H1 (cell line): ENCODE measurements around the gene APBB1. TPM values are rescaled to one million over a fixed set of nuclear protein-coding genes. Genes with fewer than 3 reads are reported as not detected.

Experiments used
- CTCF ChIA-PET: fragments of 300-600 bp; sonication (Branson Sonifier 250); formaldehyde crosslinking; loops from one replicate; lab custom pipeline; 2021; ENCODE audit not compliant: partially characterized antibody; lab: Charles Lee
- POLR2A ChIA-PET: fragments of 300-600 bp; sonication (Branson Sonifier 250); formaldehyde crosslinking; loops from one replicate; lab custom pipeline; 2021; ENCODE audit warnings: inconsistent platforms; ENCODE audit not compliant: partially characterized antibody; lab: Charles Lee
- DNase-seq, 2 experiments: peaks; one replicate each; pipeline versions ENCODE4 v3.0.0 to v3.0.0-alpha.2; 2010 to 2022; ENCODE audit warnings: low spot score in 2 of 2, low read depth in 1 of 2, mixed read lengths in 1 of 2
- FAIRE-seq: peaks from 2 replicates; lab custom pipeline; 2011; peaks lifted over from hg19 to GRCh38; lab: Jason Lieb, UNC
- H2AFZ ChIP-seq: 2 replicates; pipeline ENCODE4 v1.8.1; 2012; ENCODE audit warnings: low read length, inconsistent platforms
- H2AK5ac ChIP-seq: 2 replicates; pipeline ENCODE4 v1.6.1; 2013; ENCODE audit warnings: low read depth, low read length
- H2BK120ac ChIP-seq: replicated peaks from 2 replicates; pipeline ENCODE3; 2013; ENCODE audit warnings: low read depth, low read length, inconsistent platforms
- H2BK12ac ChIP-seq: 2 replicates; pipeline ENCODE4 v1.6.1; 2013; ENCODE audit warnings: low read depth, low read length
- H2BK15ac ChIP-seq: 2 replicates; pipeline ENCODE4 v1.6.1; 2013; ENCODE audit warnings: low read length
- H2BK20ac ChIP-seq: 2 replicates; pipeline ENCODE4 v1.6.1; 2013; ENCODE audit warnings: low read length
- H2BK5ac ChIP-seq: 2 replicates; pipeline ENCODE4 v1.6.1; 2013; ENCODE audit warnings: low read depth, low read length
- H3K14ac ChIP-seq: 2 replicates; pipeline ENCODE4 v1.6.1; 2013; ENCODE audit warnings: inconsistent platforms; ENCODE audit not compliant: insufficient read length
- H3K18ac ChIP-seq: 2 replicates; pipeline ENCODE4 v1.6.1; 2013; ENCODE audit warnings: low read length; ENCODE audit errors: extremely low read depth
- H3K23ac ChIP-seq: 2 replicates; pipeline ENCODE4 v1.6.1; 2013; ENCODE audit warnings: inconsistent platforms; ENCODE audit not compliant: insufficient read length
- H3K23me2 ChIP-seq: 2 replicates; pipeline ENCODE4 v1.6.1; 2013; ENCODE audit warnings: low read depth, low read length
- H3K27ac ChIP-seq: 2 replicates; pipeline ENCODE4 v1.6.1; 2011; ENCODE audit warnings: low read depth, low read length, inconsistent platforms
- H3K27me3 ChIP-seq, 4 experiments: replicated peaks in 1 of 4; 1 replicate in 1 of 4; 2 replicates in 3 of 4; pipeline versions ENCODE4 v1.6.1 to v1.8.1; 2011 to 2013; ENCODE audit warnings: low read length in 3 of 4, mild to moderate bottlenecking in 3 of 4, inconsistent platforms in 2 of 4, mixed read lengths in 2 of 4, moderate library complexity in 1 of 4; ENCODE audit not compliant: control insufficient read depth in 3 of 4, insufficient read depth in 3 of 4; ENCODE audit errors: extremely low read depth in 1 of 4
- H3K36me3 ChIP-seq, 4 experiments: 2 replicates each; pipeline versions ENCODE4 v1.6.1 to v1.8.1; 2011 to 2013; ENCODE audit warnings: mild to moderate bottlenecking in 4 of 4, low read length in 3 of 4, moderate library complexity in 2 of 4, control low read depth in 1 of 4, inconsistent platforms in 1 of 4; ENCODE audit not compliant: insufficient read depth in 4 of 4, control insufficient read depth in 2 of 4
- H3K4ac ChIP-seq: replicated peaks from 2 replicates; pipeline ENCODE3; 2013; ENCODE audit warnings: low read length, low read depth, mixed read lengths, inconsistent platforms; ENCODE audit not compliant: insufficient read length
- H3K4me1 ChIP-seq, 4 experiments: replicated peaks in 1 of 4; 1 replicate in 1 of 4; 2 replicates in 3 of 4; pipeline versions ENCODE4 v1.6.1 to v1.8.1; 2011 to 2013; ENCODE audit warnings: low read length in 3 of 4, inconsistent platforms in 2 of 4, mixed read lengths in 1 of 4; ENCODE audit not compliant: insufficient read depth in 4 of 4, control insufficient read depth in 3 of 4
- H3K4me2 ChIP-seq, 2 experiments: 2 replicates each; pipeline versions ENCODE4 v1.6.1 to v1.8.1; 2011 to 2013; ENCODE audit warnings: low read depth in 2 of 2, low read length in 2 of 2, control low read depth in 1 of 2, inconsistent platforms in 1 of 2, mild to moderate bottlenecking in 1 of 2; ENCODE audit not compliant: insufficient read depth in 1 of 2
- H3K4me3 ChIP-seq, 4 experiments: fragments of 200-600, 300-600 bp in 1 of 4; sonication (generic), shearing (Covaris generic), sonication (Bioruptor Twin) in 1 of 4; 2 replicates each; pipeline versions ENCODE4 v1.5.1 to v1.8.1; 2011 to 2016; ENCODE audit warnings: low read length in 4 of 4, low read depth in 3 of 4, control low read depth in 2 of 4, inconsistent platforms in 2 of 4, mild to moderate bottlenecking in 2 of 4, mixed read lengths in 1 of 4, moderate library complexity in 1 of 4; ENCODE audit not compliant: insufficient read depth in 2 of 4; ENCODE audit errors: extremely low read depth in 1 of 4
- H3K56ac ChIP-seq: replicated peaks from 2 replicates; pipeline ENCODE3; 2013; ENCODE audit warnings: low read depth, mild to moderate bottlenecking, mixed read lengths, low read length, inconsistent platforms; ENCODE audit not compliant: insufficient read length
- H3K79me1 ChIP-seq: 2 replicates; pipeline ENCODE4 v1.6.1; 2013; ENCODE audit warnings: low read depth, low read length, control low read depth
- H3K79me2 ChIP-seq, 2 experiments: 2 replicates each; pipeline versions ENCODE4 v1.6.1 to v1.8.1; 2012 to 2013; ENCODE audit warnings: low read length in 2 of 2, mild to moderate bottlenecking in 2 of 2, inconsistent platforms in 1 of 2; ENCODE audit not compliant: insufficient read depth in 2 of 2, control insufficient read depth in 1 of 2
- H3K9ac ChIP-seq, 4 experiments: replicated peaks in 1 of 4; 1 replicate in 1 of 4; 2 replicates in 3 of 4; pipeline versions ENCODE4 v1.6.1 to v1.8.1; 2011 to 2013; ENCODE audit warnings: low read depth in 3 of 4, low read length in 3 of 4, control low read depth in 2 of 4, mild to moderate bottlenecking in 2 of 4, moderate library complexity in 2 of 4, inconsistent platforms in 1 of 4; ENCODE audit errors: extremely low read depth in 1 of 4
- H3K9me3 ChIP-seq, 2 experiments: 2 replicates each; pipeline versions ENCODE4 v1.6.1 to v1.8.1; 2012 to 2013; ENCODE audit warnings: mild to moderate bottlenecking in 2 of 2, moderate library complexity in 2 of 2, control low read depth in 1 of 2, inconsistent platforms in 1 of 2, low read depth in 1 of 2, low read length in 1 of 2, mixed read lengths in 1 of 2; ENCODE audit not compliant: insufficient read depth in 2 of 2
- H4K20me1 ChIP-seq, 2 experiments: replicated peaks in 1 of 2; 2 replicates each; pipeline versions ENCODE3 to v1.8.1; 2011 to 2013; ENCODE audit warnings: inconsistent platforms in 2 of 2, low read length in 2 of 2, mild to moderate bottlenecking in 1 of 2; ENCODE audit not compliant: insufficient read depth in 2 of 2, control insufficient read depth in 1 of 2
- H4K5ac ChIP-seq: 2 replicates; pipeline ENCODE4 v1.6.1; 2013; ENCODE audit warnings: low read length, low read depth, mixed read lengths, inconsistent platforms; ENCODE audit not compliant: insufficient read length
- H4K8ac ChIP-seq: 2 replicates; pipeline ENCODE4 v1.8.0; 2013; ENCODE audit warnings: mild to moderate bottlenecking, moderate library complexity, low read length, inconsistent platforms; ENCODE audit not compliant: insufficient read depth; ENCODE audit errors: extremely low read depth
- H4K91ac ChIP-seq: replicated peaks from 2 replicates; pipeline ENCODE3; 2013; ENCODE audit warnings: low read length, mixed read lengths, inconsistent platforms; ENCODE audit not compliant: insufficient read length
- RNF2 ChIP-seq: fragments of 200-900, 300-1000 bp; sonication (generic); IDR thresholded peaks from 2 replicates; pipeline ENCODE4 v1.7.1; 2016; ENCODE audit warnings: borderline replicate concordance, low read depth, mild to moderate bottlenecking, antibody characterized with exemption, low read length; ENCODE audit not compliant: poor library complexity, severe bottlenecking; ENCODE audit errors: missing control alignments
- SP4 ChIP-seq: IDR thresholded peaks from 2 replicates; pipeline ENCODE4 v1.6.1; 2012; ENCODE audit warnings: low read length, inconsistent platforms
- TAF1 ChIP-seq: IDR thresholded peaks from 2 replicates; pipeline ENCODE4 v1.6.1; 2011; ENCODE audit warnings: mild to moderate bottlenecking, low read depth, low read length
- ZNF274 ChIP-seq: IDR thresholded peaks from 2 replicates; pipeline ENCODE4 v1.7.0; 2012; ENCODE audit warnings: low read length, borderline replicate concordance; ENCODE audit errors: extremely low read depth
- WGBS, 2 experiments: shearing (Covaris generic) in 1 of 2; methylation state at CpG; one replicate each; pipeline versions ENCODE4 v1.1.6 to v1.1.7; 2013 to 2015; ENCODE audit warnings: low lambda C conversion rate in 2 of 2, mixed read lengths in 2 of 2, inconsistent platforms in 1 of 2, low coverage in 1 of 2, missing lambda C conversion rate in 1 of 2; ENCODE audit not compliant: insufficient replicate concordance in 2 of 2, insufficient coverage in 1 of 2, insufficient read length in 1 of 2; ENCODE audit errors: extremely low coverage in 1 of 2, missing lambda C conversion rate in 1 of 2; 5-methylcytosine and 5-hydroxymethylcytosine counted together
- polyA plus RNA-seq, 7 experiments: library from polyadenylated mRNA; depleted of rRNA in 3 of 7; stranded (reverse) in 5 of 7; unstranded in 2 of 7; fragments of >200 nt in 5 of 7; fragments of 200-250 nt in 2 of 7; gene quantifications; 1 replicate in 5 of 7; 2 replicates in 1 of 7; 4 replicates in 1 of 7; pipeline versions ENCODE4 v1.2.1 to v1.2.3, GENCODE V29; 2011 to 2013; ENCODE audit warnings: missing spikeins in 2 of 7, mixed read lengths in 2 of 7
- total RNA-seq: library from RNA; stranded (reverse); fragmentation: NEBNext Ultra II Directional; extraction: Animal tissue kit (Norgen Biotek cat#: 25700); gene quantifications from 2 replicates; pipeline ENCODE4 v1.2.1, GENCODE V29; 2021

Gene APBB1
- total and polyA plus RNA-seq, 2 of the 8 experiments (the other 6 are each of a cell fraction or from before 2014, with no cell fraction given), result 23.9 to 33.1 TPM

GRCh38 chr11:6457581-6458320 lies 38.9 kb upstream of the APBB1 start:
- H2BK15ac ChIP-seq, result no peak overlapping the region
- H2BK120ac ChIP-seq, result no peak overlapping the region
- H3K79me1 ChIP-seq, result no peaks in the 10 kb centered on the region; the same call in 1 of the 2 replicates
- H4K8ac ChIP-seq, result peak overlapping the region; percentile 3; the same call in 1 of the 2 replicates
- H3K4ac ChIP-seq, result no peak overlapping the region
- no peaks in the 10 kb centered on the region for H3K27me3 ChIP-seq
- TF ChIP-seq ZNF274 (no peak), RNF2 (no peak), TAF1 (no peak), SP4 (no peak)
- no peak overlapping the region for H3K4me3 ChIP-seq
- H3K4me2 ChIP-seq, result no peak overlapping the region
- FAIRE-seq, result no peak
- H2BK20ac ChIP-seq, result no peak overlapping the region
- no peak overlapping the region for H3K27ac ChIP-seq
- H3K36me3 ChIP-seq, result peaks cover 0 to 12% (median 3%) of the 10 kb centered on the region in 4 experiments; a peak in 2 of 8 replicates
- no peak overlapping the region for H3K18ac ChIP-seq
- no peak overlapping the region for H4K5ac ChIP-seq
- 92% methylated on average over 25 of the region's 26 CpGs; no CpG with 5 or more reads in 1 of the 2 experiments for WGBS, 2 experiments
- no peak overlapping the region for H4K91ac ChIP-seq
- no peak overlapping the region for H2BK12ac ChIP-seq
- H2AFZ ChIP-seq, result no peak overlapping the region
- H2AK5ac ChIP-seq, result no peak overlapping the region
- ChIA-PET CTCF (interaction anchor here (0.7 to 11.0 kb wide), 4 partner anchors 9 to 79 kb away, joined by 3 to 179 read pairs (median 8); partner anchors contain the start of gene HPX), POLR2A (interaction anchor here (0.5 to 4.6 kb wide), 2 partner anchors 16 to 59 kb away, joined by 3 to 12 read pairs; partner anchors contain the start of gene TRIM3)
- H3K14ac ChIP-seq, result no peak overlapping the region
- H3K4me1 ChIP-seq, result no peaks in the 10 kb centered on the region
- no peak overlapping the region for H3K56ac ChIP-seq
- no peaks in the 10 kb centered on the region for H3K9me3 ChIP-seq
- DNase-seq, result no peak
- H3K23me2 ChIP-seq, result no peaks in the 10 kb centered on the region; the same call in 1 of the 2 replicates
- H4K20me1 ChIP-seq, result no peaks in the 10 kb centered on the region
- no peak overlapping the region for H3K23ac ChIP-seq
- no peak overlapping the region for H3K9ac ChIP-seq
- no peaks in the 10 kb centered on the region for H3K79me2 ChIP-seq
- H2BK5ac ChIP-seq, result no peak overlapping the region
